ENCODE results near the gene RPS14.
A peak's percentile ranks its signal among the peaks of the same experiment; 100 is the strongest.
"Not testable (repeated sequence)": the region's sequence is repeated elsewhere in the genome, so short reads cannot be mapped to it uniquely, and the experiment has no call there.

Gene RPS14

GRCh38 chr5:150444770-150445169, 4.8 kb downstream of the RPS14 start:
- DNase-seq (ENCODE audit: low spot score) = no peak

GRCh38 chr5:150443242-150444075, 6.1 kb downstream of the RPS14 start:
- no peak for DNase-seq (ENCODE audit: low spot score)

GRCh38 chr5:150442699-150443080, 6.8 kb downstream of the RPS14 start:
- no peak for DNase-seq (ENCODE audit: low spot score)

- no peak for DNase-seq (ENCODE audit: low spot score)
Measured at GRCh38 chr5:150441813-150442698, 7.5 kb downstream of the RPS14 start.

GRCh38 chr5:150440948-150441812, 8.4 kb downstream of the RPS14 start:
- DNase-seq (ENCODE audit: low spot score) = no peak

GRCh38 chr5:150438873-150439546, 10.5 kb downstream of the RPS14 start:
- no peak for DNase-seq (ENCODE audit: low spot score)

- peak; percentile 89 for DNase-seq (ENCODE audit: low spot score)
Measured at GRCh38 chr5:150436141-150436680, 13.3 kb downstream of the RPS14 start.

GRCh38 chr5:150434464-150434863, 15.1 kb downstream of the RPS14 start:
- DNase-seq (ENCODE audit: low spot score) = no peak

- DNase-seq (ENCODE audit: low spot score) = no peak
Measured at GRCh38 chr5:150431574-150431973, 18.0 kb downstream of the RPS14 start.

- no peak for DNase-seq (ENCODE audit: low spot score)
Measured at GRCh38 chr5:150431048-150431447, 18.5 kb downstream of the RPS14 start.

GRCh38 chr5:150429410-150429873, 20.1 kb downstream of the RPS14 start:
- no peak for DNase-seq (ENCODE audit: low spot score)

GRCh38 chr5:150428978-150429377, 20.6 kb downstream of the RPS14 start:
- DNase-seq (ENCODE audit: low spot score) = no peak

GRCh38 chr5:150428106-150428876, 21.2 kb downstream of the RPS14 start:
- no peak for DNase-seq (ENCODE audit: low spot score)

GRCh38 chr5:150426165-150426564, 23.4 kb downstream of the RPS14 start:
- DNase-seq (ENCODE audit: low spot score) = not testable (repeated sequence)

- DNase-seq (ENCODE audit: low spot score) = no peak
Measured at GRCh38 chr5:150422758-150423157, 26.8 kb downstream of the RPS14 start.

- no peak for DNase-seq (ENCODE audit: low spot score)
Measured at GRCh38 chr5:150422075-150422474, 27.5 kb downstream of the RPS14 start.

- DNase-seq (ENCODE audit: low spot score) = no peak
Measured at GRCh38 chr5:150419630-150420270, 29.8 kb downstream of the RPS14 start.

GRCh38 chr5:150413902-150414790, 35.4 kb downstream of the RPS14 start:
- DNase-seq (ENCODE audit: low spot score) = not testable (repeated sequence)

Measured in ecto neural progenitor cell (in vitro differentiated cells).